Heart left ventricle (tissue), 16 donors: ENCODE results near the gene CACNA2D3. TPM values are rescaled to one million over a fixed set of nuclear protein-coding genes. Genes with fewer than 3 reads are reported as not detected.

ENCODE experiments used
- ATAC-seq, 4 donors: fragments of 200-7000 bp; cut with Tn5 transposase; one replicate each; pipeline ENCODE4 v1.9.1; 2020 to 2022; ENCODE audit warnings: moderate library complexity in 4 of 4, mild to moderate bottlenecking in 3 of 4, moderate number of reproducible peaks in 1 of 4
- DNase-seq, 5 donors: peaks; one replicate each; pipeline ENCODE4 v3.0.0-alpha.2; 2020
- H3K27ac ChIP-seq, 12 donors: fragments of 200-600 bp; sonication (generic) in 4 of 12; one replicate each; pipeline versions ENCODE4 v1.5.0 to v1.8.0; 2016 to 2022; ENCODE audit warnings: mild to moderate bottlenecking in 2 of 12
- H3K27me3 ChIP-seq, 9 donors: fragments of 200-600 bp; sonication (generic) in 2 of 9; one replicate each; pipeline versions ENCODE4 v1.5.1 to v1.8.0; 2016 to 2022; ENCODE audit warnings: mild to moderate bottlenecking in 3 of 9
- H3K36me3 ChIP-seq, 9 donors: fragments of 200-600 bp; sonication (generic) in 2 of 9; one replicate each; pipeline versions ENCODE4 v1.5.0 to v1.8.0; 2018 to 2022; ENCODE audit warnings: mild to moderate bottlenecking in 2 of 9
- H3K4me1 ChIP-seq, 12 donors: fragments of 200-600 bp; sonication (generic) in 4 of 12; one replicate each; pipeline versions ENCODE4 v1.5.0 to v1.8.0; 2016 to 2022; ENCODE audit warnings: mild to moderate bottlenecking in 3 of 12
- H3K4me3 ChIP-seq, 12 donors: fragments of 200-600 bp; sonication (generic) in 4 of 12; one replicate each; pipeline versions ENCODE4 v1.5.0 to v1.8.0; 2017 to 2022; ENCODE audit warnings: mild to moderate bottlenecking in 9 of 12, moderate library complexity in 4 of 12
- H3K9me3 ChIP-seq, 12 donors: fragments of 200-600 bp; sonication (generic) in 4 of 12; one replicate each; pipeline versions ENCODE4 v1.5.0 to v1.8.0; 2016 to 2022; ENCODE audit warnings: mild to moderate bottlenecking in 1 of 12
- POLR2A ChIP-seq, 2 donors: fragments of 450-650 bp; IDR thresholded peaks; one replicate each; pipeline ENCODE4 v1.6.1; 2017; ENCODE audit warnings: antibody characterized with exemption in 2 of 2, mild to moderate bottlenecking in 2 of 2, moderate library complexity in 2 of 2
- WGBS, 4 donors: extraction: QIAGEN DNeasy Blood & Tissue Kit in 2 of 4; methylation state at CpG; one replicate each; pipeline versions ENCODE4 v1.1.5 to v1.1.7; 2013 to 2018; 5-methylcytosine and 5-hydroxymethylcytosine counted together
- intact Hi-C, 10 donors: fragments of 100-400 bp; cut with DNase I; formaldehyde crosslinking; loops; one replicate each; pipeline versions ENCODE4 v1.11.1 to v1.14.2; 2022
- polyA plus RNA-seq, 2 donors: library from polyadenylated mRNA; stranded (reverse); fragments of 200-250 nt; gene quantifications; one replicate each; pipeline ENCODE4 v1.2.3, GENCODE V29; 2013
- total RNA-seq, 9 donors: library from RNA; depleted of rRNA in 2 of 9; stranded (reverse); fragments of >200 nt in 2 of 9; fragmentation: NEBNext Ultra II Directional in 3 of 9; extraction: Animal tissue kit (Norgen Biotek cat#: 25700) in 3 of 9; gene quantifications; one replicate each; pipeline versions ENCODE4 v1.1.0 to v1.2.4, GENCODE V29; 2016 to 2023
- TF ChIP-seq, protein P1 (sequence below), 12 donors: fragments of 200-600 bp; sonication (generic) in 4 of 12; IDR thresholded peaks; one replicate each; pipeline versions ENCODE4 v1.5.0 to v1.8.0; 2018 to 2022; ENCODE audit warnings: antibody characterized with exemption in 12 of 12, mild to moderate bottlenecking in 5 of 12
- donor health status: ischemic (EF 13 %, LVEDD 7.1; RV severe dilation, severe dysfunction).
- donor health status: healthy with polysubstance abuse.
- donor health status: DM: no; HTN: yes; CAD: no.
- donor health status: DM: no; HTN: no; CAD: no.
- donor health status: ischemic (EF 25% LVEDD 6.9; RV normal size, moderate dysfunction).
- donor health status: ischemic (EF 25% LVEDD 5.7; RV mildly dilated, moderate dysfunction).
- donor health status: healthy.
- donor health status: DM: yes; HTN: yes; CAD: no.
- donor health status: ischemic (EF 35%, LVEDD 5.7; RV mildly dilated, moderate dysfunction).
- donor health status: nonischemic (EF 11% LVEDD 7.7; RV severe dilation, severe dysfunction).
- donor health status: DM: yes; HTN: yes; CAD: no.
- donor health status: PGD.
- donor health status: ischemic (EF 29% LVEDD 5.4; RV normal size, mild dysfunction).
- donor health status: nonischemic (EF 23%, LVEDD 6.1; RV moderate dilation, normal function).

The CACNA2D3 gene
- total and polyA plus RNA-seq, 11 donors, result 0.17 to 25.1 (median 12.8) TPM

DNA sequence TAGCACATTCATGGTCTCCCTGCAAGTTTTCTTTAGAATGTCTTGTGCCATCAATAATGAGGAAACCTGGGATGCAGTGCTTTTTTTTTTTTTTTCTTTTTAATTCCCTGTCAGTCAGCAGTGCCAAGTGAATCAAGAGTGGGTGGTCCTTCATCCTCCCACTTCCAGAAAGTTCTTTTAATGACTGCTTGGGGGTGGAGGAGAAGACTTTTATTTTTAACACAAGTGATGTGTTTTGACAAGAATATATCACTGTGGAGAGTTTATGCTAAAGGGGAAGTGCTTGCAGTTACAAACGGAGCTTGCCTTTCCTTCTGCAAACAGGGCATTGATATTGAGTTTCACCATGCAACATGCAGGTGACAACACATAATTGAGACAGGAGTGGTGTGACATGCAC is 69.7 kb downstream of the CACNA2D3 start:
- no peak overlapping the region for H3K27ac ChIP-seq
- H3K36me3 ChIP-seq, result no peaks in the 10 kb centered on the region
- intact Hi-C loops, result no loop called here
- no peak overlapping the region for H3K4me3 ChIP-seq
- no peaks in the 10 kb centered on the region for H3K4me1 ChIP-seq
- WGBS, 4 donors, result 48 to 59% (median 53%) methylated on average over 1 of the region's 1 CpG
- DNase-seq (no peak), ATAC-seq (no peak)
- no peaks in the 10 kb centered on the region for H3K9me3 ChIP-seq
- TF ChIP-seq, protein P1, sequence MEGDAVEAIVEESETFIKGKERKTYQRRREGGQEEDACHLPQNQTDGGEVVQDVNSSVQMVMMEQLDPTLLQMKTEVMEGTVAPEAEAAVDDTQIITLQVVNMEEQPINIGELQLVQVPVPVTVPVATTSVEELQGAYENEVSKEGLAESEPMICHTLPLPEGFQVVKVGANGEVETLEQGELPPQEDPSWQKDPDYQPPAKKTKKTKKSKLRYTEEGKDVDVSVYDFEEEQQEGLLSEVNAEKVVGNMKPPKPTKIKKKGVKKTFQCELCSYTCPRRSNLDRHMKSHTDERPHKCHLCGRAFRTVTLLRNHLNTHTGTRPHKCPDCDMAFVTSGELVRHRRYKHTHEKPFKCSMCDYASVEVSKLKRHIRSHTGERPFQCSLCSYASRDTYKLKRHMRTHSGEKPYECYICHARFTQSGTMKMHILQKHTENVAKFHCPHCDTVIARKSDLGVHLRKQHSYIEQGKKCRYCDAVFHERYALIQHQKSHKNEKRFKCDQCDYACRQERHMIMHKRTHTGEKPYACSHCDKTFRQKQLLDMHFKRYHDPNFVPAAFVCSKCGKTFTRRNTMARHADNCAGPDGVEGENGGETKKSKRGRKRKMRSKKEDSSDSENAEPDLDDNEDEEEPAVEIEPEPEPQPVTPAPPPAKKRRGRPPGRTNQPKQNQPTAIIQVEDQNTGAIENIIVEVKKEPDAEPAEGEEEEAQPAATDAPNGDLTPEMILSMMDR (IDR thresholded peaks at IDR 0.05), result no peak
- TF ChIP-seq POLR2A (IDR thresholded peaks at IDR 0.05), result no peak
- no peaks in the 10 kb centered on the region for H3K27me3 ChIP-seq

- intact Hi-C loops, result no loop called here
- 86 to 100% (median 89%) methylated on average over 1 of the region's 1 CpG for WGBS, 4 donors
Measured at GRCh38 chr3:54193093-54193492, 70.7 kb downstream of the CACNA2D3 start.

GRCh38 chr3:54196360-54196991 is 74.1 kb downstream of the CACNA2D3 start:
- H3K4me1 ChIP-seq, result peaks cover 0 to 4% (median 0%) of the 10 kb centered on the region in 12 donors
- H3K9me3 ChIP-seq, result no peaks in the 10 kb centered on the region
- 72 to 78% (median 74%) methylated on average over 9 of the region's 9 CpGs for WGBS, 4 donors
- no peak overlapping the region for H3K4me3 ChIP-seq
- TF ChIP-seq, protein P1 (IDR thresholded peaks at IDR 0.05), result no peak
- no peak for TF ChIP-seq POLR2A (IDR thresholded peaks at IDR 0.05)
- H3K27me3 ChIP-seq, result no peaks in the 10 kb centered on the region
- H3K36me3 ChIP-seq, result no peaks in the 10 kb centered on the region
- ATAC-seq, result no peak
- H3K27ac ChIP-seq, result no peak overlapping the region
- intact Hi-C loops, result no loop called here
- DNase-seq, result no peak

More at GRCh38 chr3:54193093-54193492, 70.7 kb downstream of the CACNA2D3 start:
- TF ChIP-seq POLR2A (IDR thresholded peaks at IDR 0.05), result no peak
- TF ChIP-seq, protein P1 (IDR thresholded peaks at IDR 0.05), result no peak
- no peaks in the 10 kb centered on the region for H3K27me3 ChIP-seq
- no peaks in the 10 kb centered on the region for H3K9me3 ChIP-seq
- no peak for DNase-seq
- H3K27ac ChIP-seq, result no peak overlapping the region
- H3K4me1 ChIP-seq, result peaks cover 0 to 4% (median 0%) of the 10 kb centered on the region in 12 donors
- no peak for ATAC-seq
- H3K36me3 ChIP-seq, result no peaks in the 10 kb centered on the region
- H3K4me3 ChIP-seq, result no peak overlapping the region

GRCh38 chr3:54197509-54197908 is 75.2 kb downstream of the CACNA2D3 start:
- no peaks in the 10 kb centered on the region for H3K27me3 ChIP-seq
- DNase-seq (no peak), ATAC-seq (peak in 1 of 4 donors; percentile 52)
- intact Hi-C loops, result no loop called here
- H3K36me3 ChIP-seq, result no peaks in the 10 kb centered on the region
- no peak overlapping the region for H3K4me3 ChIP-seq
- 29 to 38% (median 33%) methylated on average over 6 of the region's 6 CpGs for WGBS, 4 donors
- TF ChIP-seq, protein P1 (IDR thresholded peaks at IDR 0.05), result no peak
- TF ChIP-seq POLR2A (IDR thresholded peaks at IDR 0.05), result no peak
- H3K4me1 ChIP-seq, result peaks cover 0 to 12% (median 0%) of the 10 kb centered on the region in 12 donors
- H3K27ac ChIP-seq, result no peak overlapping the region
- no peaks in the 10 kb centered on the region for H3K9me3 ChIP-seq
